ENCODE measurements around the gene MMP24.

DNA sequence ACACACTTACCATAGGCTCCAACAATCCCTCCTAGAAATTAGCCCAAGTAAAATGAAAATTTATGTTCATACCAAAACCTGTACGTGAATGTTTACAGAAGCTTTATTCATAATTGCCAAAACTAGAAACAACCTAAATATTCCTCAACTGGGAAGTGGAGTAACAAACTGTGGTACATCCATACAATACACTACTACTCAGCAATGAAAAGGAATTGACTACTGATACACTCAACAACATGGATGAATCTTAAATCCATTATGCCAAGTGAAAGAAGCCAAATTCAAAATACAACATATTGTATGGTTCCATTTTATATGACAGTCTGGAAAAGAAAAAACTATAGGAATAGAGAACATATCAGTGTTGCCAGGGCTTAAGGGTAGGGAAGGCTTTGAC, 19.7 kb upstream of the MMP24 start:
- TF ChIP-seq, protein P1, sequence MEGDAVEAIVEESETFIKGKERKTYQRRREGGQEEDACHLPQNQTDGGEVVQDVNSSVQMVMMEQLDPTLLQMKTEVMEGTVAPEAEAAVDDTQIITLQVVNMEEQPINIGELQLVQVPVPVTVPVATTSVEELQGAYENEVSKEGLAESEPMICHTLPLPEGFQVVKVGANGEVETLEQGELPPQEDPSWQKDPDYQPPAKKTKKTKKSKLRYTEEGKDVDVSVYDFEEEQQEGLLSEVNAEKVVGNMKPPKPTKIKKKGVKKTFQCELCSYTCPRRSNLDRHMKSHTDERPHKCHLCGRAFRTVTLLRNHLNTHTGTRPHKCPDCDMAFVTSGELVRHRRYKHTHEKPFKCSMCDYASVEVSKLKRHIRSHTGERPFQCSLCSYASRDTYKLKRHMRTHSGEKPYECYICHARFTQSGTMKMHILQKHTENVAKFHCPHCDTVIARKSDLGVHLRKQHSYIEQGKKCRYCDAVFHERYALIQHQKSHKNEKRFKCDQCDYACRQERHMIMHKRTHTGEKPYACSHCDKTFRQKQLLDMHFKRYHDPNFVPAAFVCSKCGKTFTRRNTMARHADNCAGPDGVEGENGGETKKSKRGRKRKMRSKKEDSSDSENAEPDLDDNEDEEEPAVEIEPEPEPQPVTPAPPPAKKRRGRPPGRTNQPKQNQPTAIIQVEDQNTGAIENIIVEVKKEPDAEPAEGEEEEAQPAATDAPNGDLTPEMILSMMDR (IDR thresholded peaks at IDR 0.05; ENCODE audit: low read depth, low read length, poor library complexity, severe bottlenecking): no peak
- TF ChIP-seq EZH2phosphoT487 (IDR thresholded peaks at IDR 0.05; ENCODE audit: borderline replicate concordance, low read length): no peak

All from DOHH2 (cell line).